Smooth muscle cell (in vitro differentiated cells): ENCODE results near the gene CKS1B. TPM values are rescaled to one million over a fixed set of nuclear protein-coding genes. Genes with fewer than 3 reads are reported as not detected.

Experiments
- DNase-seq: peaks from one replicate; lab custom pipeline; 2025; ENCODE audit not compliant: unreplicated experiment; lab: John Stamatoyannopoulos, UW
- H2AFZ ChIP-seq: fragments of 200-600 bp; sonication (generic); 2 replicates; pipeline ENCODE4 v1.6.0; 2016; ENCODE audit warnings: antibody characterized with exemption, low read depth, mild to moderate bottlenecking
- H3F3A ChIP-seq: fragments of 200-600 bp; sonication (generic); 2 replicates; pipeline ENCODE4 v1.6.0; 2017; ENCODE audit warnings: antibody characterized with exemption, low read depth
- H3K27ac ChIP-seq: fragments of 200-600 bp; sonication (generic); 2 replicates; pipeline ENCODE4 v1.5.1; 2016; ENCODE audit warnings: low read depth, mild to moderate bottlenecking
- H3K27me3 ChIP-seq: fragments of 200-600 bp; sonication (generic); 2 replicates; pipeline ENCODE4 v1.6.1; 2016; ENCODE audit warnings: low read depth, mild to moderate bottlenecking
- H3K36me3 ChIP-seq: fragments of 200-600 bp; sonication (generic); 2 replicates; pipeline ENCODE4 v1.5.1; 2016; ENCODE audit warnings: low read depth
- H3K4me1 ChIP-seq: fragments of 200-600 bp; sonication (generic); 2 replicates; pipeline ENCODE4 v1.5.1; 2016; ENCODE audit warnings: low read depth
- H3K4me2 ChIP-seq: fragments of 200-600 bp; sonication (generic); 2 replicates; pipeline ENCODE4 v1.6.0; 2016; ENCODE audit warnings: mild to moderate bottlenecking
- H3K4me3 ChIP-seq: fragments of 200-600 bp; sonication (generic); 2 replicates; pipeline ENCODE4 v1.5.1; 2016; ENCODE audit warnings: mild to moderate bottlenecking
- H3K79me2 ChIP-seq: fragments of 200-600 bp; sonication (generic); 2 replicates; pipeline ENCODE4 v1.6.0; 2016; ENCODE audit warnings: low read depth, mild to moderate bottlenecking
- H3K9ac ChIP-seq: fragments of 200-600 bp; sonication (generic); 2 replicates; pipeline ENCODE4 v1.6.0; 2016; ENCODE audit warnings: low read depth
- H3K9me3 ChIP-seq: fragments of 200-600 bp; sonication (generic); replicated peaks from 2 replicates; pipeline ENCODE4 v1.5.1; 2016; ENCODE audit warnings: low read depth
- H4K20me1 ChIP-seq: fragments of 200-600 bp; sonication (generic); 2 replicates; pipeline ENCODE4 v1.6.0; 2016; ENCODE audit warnings: low read depth
- WGBS: methylation state at CpG from one replicate; pipeline ENCODE4 v1.1.7; 2016; ENCODE audit warnings: low lambda C conversion rate; 5-methylcytosine and 5-hydroxymethylcytosine counted together
- polyA plus RNA-seq: library from polyadenylated mRNA; unstranded; fragments of >200 nt; fragmentation: Nextera tagmentation; extraction: Ambion mirVana; gene quantifications from 2 replicates; pipeline ENCODE4 v1.2.1, GENCODE V29; 2016
- total RNA-seq: library from RNA; depleted of rRNA; stranded (reverse); fragments of >200 nt; gene quantifications from 2 replicates; pipeline ENCODE4 v1.2.3, GENCODE V29; 2014
- TF ChIP-seq, protein P1 (sequence below): fragments of 200-600 bp; sonication (generic); IDR thresholded peaks from 2 replicates; pipeline ENCODE4 v1.5.1; 2017; ENCODE audit warnings: borderline replicate concordance, mild to moderate bottlenecking, antibody characterized with exemption; ENCODE audit not compliant: insufficient read depth, poor library complexity, severe bottlenecking

Gene CKS1B
- total and polyA plus RNA-seq, 2 experiments from 2014 or later = 41.6 to 116 TPM

GRCh38 chr1:154945160-154945961 is 29.1 kb upstream of the CKS1B start:
- H3K27ac ChIP-seq = no peak overlapping the region
- peaks cover 10% of the 10 kb centered on the region for H3K4me1 ChIP-seq
- no peak overlapping the region for H3K9ac ChIP-seq
- H3K27me3 ChIP-seq = no peaks in the 10 kb centered on the region
- DNase-seq = no peak
- no peaks in the 10 kb centered on the region for H3K36me3 ChIP-seq
- no peak overlapping the region for H3K4me2 ChIP-seq
- TF ChIP-seq, protein P1, sequence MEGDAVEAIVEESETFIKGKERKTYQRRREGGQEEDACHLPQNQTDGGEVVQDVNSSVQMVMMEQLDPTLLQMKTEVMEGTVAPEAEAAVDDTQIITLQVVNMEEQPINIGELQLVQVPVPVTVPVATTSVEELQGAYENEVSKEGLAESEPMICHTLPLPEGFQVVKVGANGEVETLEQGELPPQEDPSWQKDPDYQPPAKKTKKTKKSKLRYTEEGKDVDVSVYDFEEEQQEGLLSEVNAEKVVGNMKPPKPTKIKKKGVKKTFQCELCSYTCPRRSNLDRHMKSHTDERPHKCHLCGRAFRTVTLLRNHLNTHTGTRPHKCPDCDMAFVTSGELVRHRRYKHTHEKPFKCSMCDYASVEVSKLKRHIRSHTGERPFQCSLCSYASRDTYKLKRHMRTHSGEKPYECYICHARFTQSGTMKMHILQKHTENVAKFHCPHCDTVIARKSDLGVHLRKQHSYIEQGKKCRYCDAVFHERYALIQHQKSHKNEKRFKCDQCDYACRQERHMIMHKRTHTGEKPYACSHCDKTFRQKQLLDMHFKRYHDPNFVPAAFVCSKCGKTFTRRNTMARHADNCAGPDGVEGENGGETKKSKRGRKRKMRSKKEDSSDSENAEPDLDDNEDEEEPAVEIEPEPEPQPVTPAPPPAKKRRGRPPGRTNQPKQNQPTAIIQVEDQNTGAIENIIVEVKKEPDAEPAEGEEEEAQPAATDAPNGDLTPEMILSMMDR = no peak
- WGBS = 87% methylated on average over 15 of the region's 15 CpGs
- H2AFZ ChIP-seq = no peak overlapping the region
- H4K20me1 ChIP-seq = no peaks in the 10 kb centered on the region
- H3K79me2 ChIP-seq = no peaks in the 10 kb centered on the region
- H3K4me3 ChIP-seq = no peak overlapping the region
- no peaks in the 10 kb centered on the region for H3K9me3 ChIP-seq
- no peaks in the 10 kb centered on the region for H3F3A ChIP-seq

GRCh38 chr1:154945962-154946850 is 28.3 kb upstream of the CKS1B start:
- Histone ChIP-seq H3F3A (no peaks in the 10 kb centered on the region), H3K36me3 (no peaks in the 10 kb centered on the region), H3K4me3 (no peak overlapping the region), H3K9ac (no peak overlapping the region), H2AFZ (no peak overlapping the region), H3K27ac (no peak overlapping the region), H3K4me1 (peaks cover 2% of the 10 kb centered on the region), H3K9me3 (no peaks in the 10 kb centered on the region), H3K27me3 (no peaks in the 10 kb centered on the region), H3K4me2 (no peak overlapping the region), H3K79me2 (no peaks in the 10 kb centered on the region), H4K20me1 (peaks cover 4% of the 10 kb centered on the region)
- TF ChIP-seq, protein P1 = no peak
- 97% methylated on average over 17 of the region's 17 CpGs for WGBS
- DNase-seq = no peak

GRCh38 chr1:154948079-154948478 is 26.4 kb upstream of the CKS1B start:
- 97% methylated on average over 11 of the region's 11 CpGs for WGBS
- no peaks in the 10 kb centered on the region for H3K9me3 ChIP-seq
- no peak overlapping the region for H2AFZ ChIP-seq

More at GRCh38 chr1:154948079-154948478, 26.4 kb upstream of the CKS1B start:
- Histone ChIP-seq H4K20me1 (peaks cover 18% of the 10 kb centered on the region), H3K4me3 (no peak overlapping the region), H3K4me2 (no peak overlapping the region), H3K4me1 (no peaks in the 10 kb centered on the region), H3K79me2 (no peaks in the 10 kb centered on the region), H3K9ac (no peak overlapping the region), H3K27me3 (no peaks in the 10 kb centered on the region), H3F3A (no peaks in the 10 kb centered on the region), H3K27ac (no peak overlapping the region), H3K36me3 (no peaks in the 10 kb centered on the region)
- TF ChIP-seq, protein P1 = no peak
- no peak for DNase-seq
